ENCODE results near the gene ITPRIP.
A peak's percentile ranks its signal among the peaks of the same experiment; 100 is the strongest.

ITPRIP gene

DNA sequence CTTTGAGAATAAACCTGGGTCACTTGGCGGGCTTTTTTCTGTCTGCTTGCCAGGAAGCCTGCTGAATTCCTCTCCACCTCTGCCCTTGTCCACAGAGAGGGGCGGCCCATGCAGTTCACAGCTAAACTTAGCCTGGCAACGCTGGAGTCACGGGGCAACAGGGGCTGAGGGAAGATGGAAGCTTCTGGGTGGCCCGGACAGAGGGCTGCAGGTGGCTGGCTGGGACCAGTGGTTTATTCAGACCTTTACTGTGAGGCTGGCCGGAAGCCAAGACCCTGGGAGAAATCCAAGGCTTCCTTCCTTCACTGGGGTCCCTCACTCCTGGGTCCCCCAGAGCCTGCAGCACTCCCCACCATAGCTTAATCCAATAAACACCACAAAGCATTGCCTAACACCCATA is 17.0 kb downstream of the ITPRIP start:
- Histone ChIP-seq H3K9me3 (replicated peaks in 1 of 11) (no peaks in the 10 kb centered on the region), H4K20me1 (peaks cover 56 to 97% (median 63%) of the 10 kb centered on the region in 11 experiments), H3K27ac (peak overlapping the region in 10 of 11 experiments; percentile 78 to 90 (median 86); a peak in 20 of 22 replicates), H3K27me3 (no peaks in the 10 kb centered on the region), H3K4me2 (peak overlapping the region; percentile 94 to 99 (median 97)), H3K4me1 (peaks cover 93 to 97% (median 95%) of the 10 kb centered on the region in 10 experiments), H3K36me3 (peaks cover 8 to 68% (median 37%) of the 10 kb centered on the region in 11 experiments), H3K4me3 (no peak overlapping the region; a peak in 1 of 20 replicates), H3K9ac (peak overlapping the region in 9 of 11 experiments; percentile 54 to 82 (median 73); a peak in 11 of 22 replicates)
- TF ChIP-seq Cebpa-rat (IDR thresholded peaks at IDR 0.05): no peak

DNA sequence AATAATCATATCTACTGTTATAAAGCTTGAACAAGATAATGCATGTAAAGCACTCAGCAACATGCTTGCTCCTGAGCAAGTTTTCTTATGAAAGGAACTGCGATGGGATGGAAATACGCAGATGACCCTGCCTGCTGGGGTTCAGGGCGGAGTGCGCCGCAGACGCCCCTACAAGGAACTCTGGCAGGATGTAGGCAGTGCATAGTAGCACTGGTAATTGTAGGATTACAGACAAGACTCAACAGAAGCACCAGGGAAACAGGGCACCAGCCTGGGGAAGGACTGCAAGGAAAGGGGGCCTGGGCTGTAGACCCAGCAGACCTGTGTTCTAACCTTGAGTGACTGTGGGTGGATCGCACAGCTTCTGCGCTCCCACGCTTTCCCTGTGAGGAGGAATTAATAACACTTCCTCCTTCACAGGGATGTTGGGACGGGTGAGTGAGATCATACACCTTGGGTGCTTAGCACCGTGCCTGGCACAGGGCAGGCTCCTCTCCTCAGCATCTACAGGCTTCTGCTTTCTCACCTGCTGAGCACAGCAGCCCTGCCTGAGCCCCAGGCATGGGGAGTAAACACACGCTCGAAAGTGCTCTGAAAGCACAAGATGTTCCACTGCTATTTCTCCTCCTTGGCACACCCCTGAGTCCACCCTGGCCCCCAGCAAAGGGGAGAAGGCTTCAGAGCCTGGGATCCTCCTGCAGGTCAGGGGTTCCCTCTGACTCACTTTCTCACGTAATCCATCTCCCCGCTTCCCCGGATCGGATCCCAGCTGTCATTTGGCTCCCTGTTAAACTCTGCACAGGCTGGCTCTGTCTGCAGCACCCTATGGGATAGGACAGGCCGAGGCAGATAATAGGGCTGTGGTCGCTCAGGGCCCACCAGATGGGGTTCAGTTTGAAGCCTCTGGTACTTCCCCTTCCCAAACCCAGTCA is 19.2 kb downstream of the ITPRIP start:
- H3K27ac ChIP-seq: peak overlapping the region in 8 of 11 experiments; percentile 4 to 90 (median 28); a peak in 12 of 22 replicates

DNA sequence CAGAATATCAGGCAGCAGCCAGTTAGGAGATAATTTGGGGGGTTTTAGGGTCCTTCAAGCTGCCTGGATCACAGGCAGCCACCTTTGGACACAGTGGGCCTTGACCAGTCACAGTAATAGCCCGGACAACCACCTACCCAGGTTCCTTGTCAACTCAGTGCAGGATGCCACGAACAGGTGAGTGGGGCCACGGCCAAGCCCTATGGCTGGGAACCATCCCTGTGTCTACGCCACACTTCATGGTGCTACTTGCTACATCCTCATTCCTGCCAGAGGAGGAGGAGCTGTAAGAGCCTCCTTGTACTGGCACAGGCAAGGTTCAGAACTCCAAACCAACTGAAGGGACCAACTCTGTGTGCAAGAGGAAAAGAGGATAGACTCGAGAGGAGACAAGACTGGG is 19.9 kb downstream of the ITPRIP start:
- Histone ChIP-seq H3K4me2 (peak overlapping the region; percentile 65 to 99 (median 97)), H3K27me3 (no peaks in the 10 kb centered on the region), H3K4me3 (no peak overlapping the region), H4K20me1 (peaks cover 85 to 100% (median 92%) of the 10 kb centered on the region in 11 experiments), H3K4me1 (peaks cover 64 to 70% (median 66%) of the 10 kb centered on the region in 10 experiments), H3K27ac (peak overlapping the region in 2 of 11 experiments; percentile 15 to 29; a peak in 3 of 22 replicates), H3K9ac (0 out of 22 replicates have a peak overlapping the region, but pooled peaks of 1 of the 11 experiments have one; percentile 12), H3K9me3 (replicated peaks in 1 of 11) (no peaks in the 10 kb centered on the region), H3K36me3 (peaks cover 35 to 76% (median 52%) of the 10 kb centered on the region in 11 experiments)
- no peak for TF ChIP-seq Cebpa-rat (IDR thresholded peaks at IDR 0.05)

More for the DNA sequence above, 19.2 kb downstream of the ITPRIP start:
- H4K20me1 ChIP-seq: peaks cover 78 to 100% (median 84%) of the 10 kb centered on the region in 11 experiments
- no peaks in the 10 kb centered on the region for H3K9me3 ChIP-seq (replicated peaks in 1 of 11)
- peak overlapping the region; percentile 94 to 99 (median 97) for H3K4me2 ChIP-seq
- H3K27me3 ChIP-seq: no peaks in the 10 kb centered on the region
- TF ChIP-seq Cebpa-rat (IDR thresholded peaks at IDR 0.05): no peak
- H3K9ac ChIP-seq: peak overlapping the region in 5 of 11 experiments; percentile 19 to 44 (median 31); a peak in 8 of 22 replicates
- H3K4me1 ChIP-seq: peaks cover 72 to 75% (median 73%) of the 10 kb centered on the region in 10 experiments
- H3K4me3 ChIP-seq: no peak overlapping the region; a peak in 1 of 20 replicates
- H3K36me3 ChIP-seq: peaks cover 28 to 75% (median 50%) of the 10 kb centered on the region in 11 experiments

DNA sequence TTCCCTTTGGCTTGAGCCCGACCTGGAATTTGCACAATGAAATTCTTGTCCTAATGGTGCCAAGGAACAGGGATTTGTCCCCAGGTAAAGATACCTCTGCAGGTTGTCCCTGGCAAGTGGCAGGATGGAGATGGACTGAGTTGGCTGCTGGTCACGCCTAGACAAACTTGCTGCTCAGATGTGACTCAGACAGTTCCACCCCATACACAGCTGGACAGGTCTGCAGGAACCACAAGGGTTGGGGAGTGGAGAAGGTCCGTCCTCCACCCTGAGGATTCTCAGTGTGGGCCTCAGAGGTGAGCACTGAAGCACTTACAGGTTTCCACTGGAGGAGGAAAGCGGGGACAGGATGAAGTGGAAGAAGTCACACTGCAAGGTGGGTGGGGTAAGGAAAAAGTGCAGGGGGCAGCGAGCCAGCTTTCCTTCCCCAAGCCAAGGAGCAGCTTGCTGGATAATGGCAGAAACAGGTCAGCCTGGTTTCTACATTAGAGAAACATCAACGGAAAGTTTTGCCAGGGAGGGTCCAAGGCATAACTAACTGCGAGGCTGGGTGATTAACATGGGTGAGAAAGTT is 20.5 kb downstream of the ITPRIP start:
- no peak for TF ChIP-seq Cebpa-rat (IDR thresholded peaks at IDR 0.05)
- Histone ChIP-seq H3K36me3 (peaks cover 41 to 76% (median 57%) of the 10 kb centered on the region in 11 experiments), H3K27me3 (no peaks in the 10 kb centered on the region), H3K9ac (no peak overlapping the region; a peak in 1 of 22 replicates), H3K4me3 (peak overlapping the region in 1 of 10 experiments; percentile 23; a peak in 1 of 20 replicates), H3K27ac (peak overlapping the region in 3 of 11 experiments; percentile 15 to 29 (median 22); a peak in 3 of 22 replicates), H3K4me2 (peak overlapping the region; percentile 65 to 99 (median 97)), H4K20me1 (peaks cover 90 to 100% (median 97%) of the 10 kb centered on the region in 11 experiments), H3K4me1 (peaks cover 59 to 70% (median 62%) of the 10 kb centered on the region in 10 experiments), H3K9me3 (replicated peaks in 1 of 11) (no peaks in the 10 kb centered on the region)

DNA sequence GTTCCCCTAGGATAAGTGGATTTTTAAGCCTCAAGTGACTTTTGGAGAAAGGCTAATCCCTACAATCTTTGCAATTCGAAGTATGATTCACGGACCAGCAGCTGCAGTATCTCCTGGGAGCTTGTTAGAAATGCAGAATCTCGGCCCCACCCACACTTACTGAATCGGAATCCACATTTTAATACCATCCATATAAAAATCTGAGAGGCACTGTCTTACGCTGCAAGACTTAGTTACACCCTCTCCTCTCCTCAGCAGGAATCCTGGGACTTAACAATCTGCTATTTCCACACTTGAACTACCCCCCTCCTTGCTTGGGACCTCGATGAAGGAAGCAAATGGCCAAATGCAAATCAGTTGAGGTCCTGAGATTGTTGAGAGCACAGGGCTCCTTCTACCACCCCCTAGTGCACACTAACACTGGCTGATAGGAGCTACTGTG is 21.0 kb downstream of the ITPRIP start:
- Histone ChIP-seq H3K36me3 (peaks cover 46 to 81% (median 62%) of the 10 kb centered on the region in 11 experiments), H3K9me3 (replicated peaks in 1 of 11) (no peaks in the 10 kb centered on the region), H3K27ac (peak overlapping the region in 3 of 11 experiments; percentile 1 to 22 (median 9); a peak in 2 of 22 replicates), H3K4me3 (peak overlapping the region in 1 of 10 experiments; percentile 23; a peak in 1 of 20 replicates), H4K20me1 (peaks cover 94 to 100% (median 100%) of the 10 kb centered on the region in 11 experiments), H3K27me3 (no peaks in the 10 kb centered on the region), H3K4me2 (peak overlapping the region; percentile 65 to 99 (median 97)), H3K9ac (peak overlapping the region in 1 of 11 experiments; percentile 7; a peak in 1 of 22 replicates), H3K4me1 (peaks cover 54 to 70% (median 62%) of the 10 kb centered on the region in 10 experiments)
- no peak for TF ChIP-seq Cebpa-rat (IDR thresholded peaks at IDR 0.05)

DNA sequence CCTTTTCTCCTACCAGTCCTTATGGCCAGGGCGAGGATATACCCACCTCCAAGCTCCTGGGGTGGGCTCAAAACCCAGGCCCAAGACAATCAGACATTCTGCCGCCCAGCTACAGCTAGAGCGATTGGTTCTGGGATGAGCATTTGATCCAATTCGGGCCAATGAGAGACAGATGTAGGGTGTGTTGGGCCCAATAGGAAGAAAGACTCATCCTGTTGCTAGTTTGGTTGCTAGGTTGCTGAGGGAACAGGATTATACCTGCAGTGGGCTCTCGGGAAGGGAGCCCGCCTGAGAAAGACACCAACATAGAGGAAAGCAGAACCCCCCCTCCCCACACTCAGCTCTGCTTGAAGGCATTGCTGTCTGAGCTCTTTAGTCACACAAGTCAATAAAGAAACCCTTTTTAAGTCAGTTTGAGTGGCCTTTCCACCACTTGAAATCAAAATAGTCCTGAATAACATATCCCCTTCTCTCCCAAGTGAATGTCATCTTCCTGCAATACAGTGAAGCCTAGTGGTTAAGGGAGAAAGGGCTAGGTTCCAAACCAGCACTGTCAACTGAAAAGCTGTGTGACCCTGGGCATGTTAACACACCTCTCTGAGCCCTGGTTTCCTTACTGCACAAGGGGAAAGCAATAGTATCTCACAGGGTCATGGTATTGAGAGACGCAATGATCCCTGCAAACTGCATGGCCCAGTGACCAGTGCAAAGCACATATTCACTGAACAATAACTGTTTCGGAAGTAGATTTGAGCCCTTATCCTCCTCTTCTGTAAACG is 21.8 kb downstream of the ITPRIP start:
- peaks cover 53 to 89% (median 70%) of the 10 kb centered on the region in 11 experiments for H3K36me3 ChIP-seq
- no peak overlapping the region for H3K9ac ChIP-seq
- no peaks in the 10 kb centered on the region for H3K9me3 ChIP-seq (replicated peaks in 1 of 11)
- peaks cover 46 to 70% (median 58%) of the 10 kb centered on the region in 10 experiments for H3K4me1 ChIP-seq
- H3K27me3 ChIP-seq: no peaks in the 10 kb centered on the region
- peaks cover 96 to 100% (median 100%) of the 10 kb centered on the region in 11 experiments for H4K20me1 ChIP-seq
- no peak for TF ChIP-seq Cebpa-rat (IDR thresholded peaks at IDR 0.05)
- no peak overlapping the region for H3K27ac ChIP-seq
- H3K4me3 ChIP-seq: no peak overlapping the region
- H3K4me2 ChIP-seq: peak overlapping the region in 4 of 11 experiments; percentile 97 to 99 (median 98); a peak in 3 of 22 replicates

DNA sequence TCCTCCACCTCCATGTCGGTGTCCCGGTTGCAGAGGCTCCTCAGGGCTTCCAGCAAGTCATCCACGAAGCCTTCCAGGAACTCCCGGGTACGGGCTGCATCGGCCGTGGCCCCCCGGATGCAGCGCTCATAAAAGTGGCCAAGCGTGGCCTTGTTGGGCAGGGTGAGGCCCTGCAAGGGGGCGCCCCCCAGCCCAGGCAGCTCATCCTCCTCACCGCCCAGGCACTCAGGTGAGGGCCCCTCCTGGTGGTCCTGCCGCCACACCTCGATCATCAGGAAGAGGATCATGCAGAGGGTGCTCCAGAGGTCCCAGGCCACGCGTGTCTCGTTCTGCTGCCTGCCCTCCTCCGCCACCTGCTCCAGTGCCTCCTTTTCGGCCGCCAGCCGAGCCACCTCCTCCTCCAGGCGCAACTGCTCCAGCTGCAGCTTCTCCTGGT is 22.8 kb downstream of the ITPRIP start:
- H3K36me3 ChIP-seq: peaks cover 63 to 90% (median 80%) of the 10 kb centered on the region in 11 experiments
- no peak overlapping the region for H3K27ac ChIP-seq
- peaks cover 97 to 100% (median 100%) of the 10 kb centered on the region in 11 experiments for H4K20me1 ChIP-seq
- peaks cover 36 to 70% (median 55%) of the 10 kb centered on the region in 10 experiments for H3K4me1 ChIP-seq
- H3K4me3 ChIP-seq: no peak overlapping the region
- no peaks in the 10 kb centered on the region for H3K9me3 ChIP-seq (replicated peaks in 1 of 11)
- H3K4me2 ChIP-seq: no peak overlapping the region
- no peaks in the 10 kb centered on the region for H3K27me3 ChIP-seq
- TF ChIP-seq Cebpa-rat (IDR thresholded peaks at IDR 0.05): no peak
- H3K9ac ChIP-seq: no peak overlapping the region
